SK-N-DZ (cell line): Measurements from ENCODE around the gene TMEM31.
"Not testable (repeated sequence)": the region's sequence is repeated elsewhere in the genome, so short reads cannot be mapped to it uniquely, and the experiment has no call there.

Experiments used
- DNase-seq: peaks from one replicate; pipeline ENCODE4 v3.0.0-alpha.2; 2015; ENCODE audit warnings: low spot score

Gene TMEM31

DNA sequence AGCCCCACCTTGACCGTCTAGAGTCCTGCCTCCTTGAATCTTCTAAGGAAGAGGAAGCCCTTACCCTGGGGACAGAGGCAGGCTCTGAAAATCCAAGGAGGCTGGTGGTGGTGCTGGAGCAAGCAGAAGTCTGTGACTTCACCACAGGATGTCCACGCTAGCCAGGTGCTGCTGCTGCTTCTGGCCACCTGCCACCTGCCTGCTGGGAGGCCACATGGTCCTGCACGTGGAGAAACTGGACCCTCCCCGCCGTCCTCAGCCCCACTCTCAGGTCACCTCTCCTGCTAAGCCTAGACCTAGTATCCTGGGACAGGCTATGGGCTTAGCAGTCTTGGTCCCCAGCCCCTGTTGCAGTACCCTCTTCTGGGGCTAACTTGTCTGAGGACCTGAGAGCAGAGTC, 15.8 kb downstream of the TMEM31 start:
- DNase-seq = no peak

DNA sequence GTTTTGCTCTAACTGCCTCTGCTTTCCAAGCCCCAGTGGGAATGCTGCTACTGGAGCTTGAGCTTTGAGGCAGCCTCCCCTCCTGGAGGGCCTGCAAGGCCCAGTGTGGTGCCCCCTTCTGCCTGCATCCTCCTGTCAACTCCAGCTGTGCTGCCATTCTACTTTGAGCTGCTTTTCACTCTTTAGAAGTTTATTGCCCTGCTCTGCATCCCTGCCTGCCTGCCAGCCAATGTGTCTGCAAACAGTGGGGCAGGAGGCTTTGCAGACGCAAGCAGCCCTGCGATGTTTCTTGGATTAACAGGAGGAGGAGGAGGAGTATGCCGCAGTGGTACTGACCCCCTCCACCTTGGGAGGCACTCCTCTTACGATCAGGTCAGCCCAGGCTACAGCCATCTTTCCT, 16.4 kb downstream of the TMEM31 start:
- DNase-seq = no peak

DNA sequence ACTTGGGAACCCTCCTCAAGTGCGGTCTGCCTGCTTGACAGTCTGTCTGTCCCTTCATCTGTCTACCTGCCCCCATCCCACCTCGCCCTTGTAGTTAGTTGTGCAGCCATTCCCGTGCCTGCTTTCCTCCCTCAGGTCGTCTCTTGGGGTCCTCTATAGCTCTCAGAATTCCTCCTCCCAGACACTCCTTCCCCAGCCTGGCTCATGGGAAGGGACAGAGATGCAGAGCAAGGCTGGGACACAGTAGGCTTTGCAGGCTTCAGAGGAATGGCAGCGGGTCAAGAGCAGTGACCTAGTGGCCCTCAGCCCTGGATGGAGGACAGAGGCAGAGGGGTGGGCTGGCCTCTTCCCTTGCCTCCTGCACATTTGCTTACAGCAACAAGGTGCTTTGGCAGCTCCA, 18.3 kb downstream of the TMEM31 start:
- no peak for DNase-seq

DNA sequence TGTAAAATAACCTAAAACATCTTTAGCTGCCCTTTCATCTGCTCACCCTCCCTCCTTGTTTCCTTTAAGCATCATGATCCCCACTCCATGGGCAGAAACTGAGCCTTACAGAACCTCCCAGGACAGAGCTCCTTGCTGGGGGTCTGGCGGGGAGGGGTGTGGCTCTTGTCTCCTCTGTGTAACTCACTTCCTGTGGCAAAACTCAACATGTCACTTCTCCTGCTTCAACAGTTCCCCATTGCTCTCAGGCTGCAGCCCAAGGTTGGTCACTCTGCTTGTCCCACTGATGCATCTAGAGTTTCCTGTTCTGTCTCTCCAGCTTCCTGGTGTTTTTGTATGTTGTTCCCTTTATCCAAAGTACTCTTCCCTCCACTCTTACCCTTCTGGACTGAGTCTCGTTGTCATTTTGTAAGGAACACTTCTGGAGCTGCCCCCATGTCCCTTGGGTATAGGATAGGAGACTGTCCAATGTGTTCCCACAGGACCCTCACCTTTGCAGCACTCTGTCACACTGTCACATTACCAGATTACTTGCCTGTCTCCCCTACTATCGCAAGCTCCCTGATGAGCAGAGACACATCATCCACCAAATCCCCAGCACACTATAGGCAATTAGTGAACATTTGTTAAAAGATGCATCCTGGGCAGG, 19.6 kb downstream of the TMEM31 start:
- no peak for DNase-seq

GRCh38 chrX:103730796-103731493, 20.2 kb downstream of the TMEM31 start:
- peak; percentile 82 for DNase-seq

GRCh38 chrX:103733017-103733416, 22.3 kb downstream of the TMEM31 start:
- DNase-seq = no peak

- DNase-seq = peak; percentile 67
These were observed 23.5 kb downstream of the TMEM31 start for GRCh38 chrX:103734125-103734760.

- DNase-seq = no peak
These were observed 27.0 kb downstream of the TMEM31 start for GRCh38 chrX:103737696-103738095.

DNA sequence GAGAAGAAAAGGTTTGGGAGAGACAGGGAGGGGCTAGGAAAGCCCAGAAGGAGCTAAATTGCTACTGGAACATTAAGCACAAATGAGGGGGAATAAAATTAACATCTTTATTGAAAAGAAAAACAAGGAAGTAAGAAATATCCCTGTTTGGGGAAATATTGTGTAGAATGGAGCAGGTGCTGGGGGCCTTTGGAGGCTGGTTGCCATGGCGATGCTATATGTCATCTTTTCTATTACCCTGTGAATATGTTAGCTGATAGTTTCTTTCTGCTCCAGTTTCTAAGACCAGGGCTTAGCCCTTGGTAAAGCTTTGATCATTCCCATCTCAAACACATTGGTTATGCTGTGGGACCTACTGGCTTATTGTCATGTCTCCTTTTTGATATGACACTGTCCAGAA, 28.7 kb downstream of the TMEM31 start:
- DNase-seq = peak; percentile 24

- no peak for DNase-seq
These were observed 31.2 kb downstream of the TMEM31 start for GRCh38 chrX:103741879-103742278.

DNA sequence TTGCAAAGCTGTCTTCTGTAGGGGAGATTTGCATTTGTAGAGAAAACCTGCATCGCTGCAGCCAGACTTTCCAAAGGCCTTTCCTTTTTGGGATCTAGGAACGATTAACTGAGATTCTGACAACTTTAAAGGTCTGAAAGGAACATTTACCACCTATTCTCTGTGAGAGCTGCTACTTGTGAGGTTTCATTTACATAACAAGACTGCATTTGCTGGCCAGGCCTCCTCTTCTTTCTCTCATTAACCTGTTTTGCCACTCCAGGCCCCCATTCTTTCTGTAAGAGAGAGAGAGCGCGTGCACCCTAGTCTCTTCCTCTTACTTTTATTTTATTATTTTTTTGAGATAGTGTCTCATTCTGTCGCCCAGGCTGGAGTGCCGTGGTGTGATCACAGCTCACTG, 31.6 kb downstream of the TMEM31 start:
- no peak for DNase-seq

DNA sequence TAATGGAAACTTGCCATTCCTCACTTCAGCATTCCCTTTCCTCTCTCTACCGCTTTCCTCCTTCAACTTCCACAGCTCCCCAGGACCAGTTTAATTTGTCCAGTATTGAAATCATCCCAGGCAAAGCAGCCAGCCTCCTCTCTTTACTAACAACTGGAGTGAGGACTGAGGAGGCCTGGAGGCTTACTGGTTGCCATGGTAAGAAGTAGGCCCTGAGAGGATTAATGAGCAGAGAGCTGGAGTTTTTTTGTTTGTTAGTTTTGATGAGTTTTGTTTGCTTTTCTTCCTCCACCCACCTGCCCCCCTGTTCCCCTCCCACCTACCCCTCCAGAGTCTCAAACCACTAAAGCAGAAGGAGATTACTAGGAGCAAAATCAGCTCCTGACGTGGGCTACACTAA, 36.5 kb downstream of the TMEM31 start:
- no peak for DNase-seq

- DNase-seq = peak; percentile 52
These were observed 43.7 kb downstream of the TMEM31 start for GRCh38 chrX:103754401-103754800.

DNA sequence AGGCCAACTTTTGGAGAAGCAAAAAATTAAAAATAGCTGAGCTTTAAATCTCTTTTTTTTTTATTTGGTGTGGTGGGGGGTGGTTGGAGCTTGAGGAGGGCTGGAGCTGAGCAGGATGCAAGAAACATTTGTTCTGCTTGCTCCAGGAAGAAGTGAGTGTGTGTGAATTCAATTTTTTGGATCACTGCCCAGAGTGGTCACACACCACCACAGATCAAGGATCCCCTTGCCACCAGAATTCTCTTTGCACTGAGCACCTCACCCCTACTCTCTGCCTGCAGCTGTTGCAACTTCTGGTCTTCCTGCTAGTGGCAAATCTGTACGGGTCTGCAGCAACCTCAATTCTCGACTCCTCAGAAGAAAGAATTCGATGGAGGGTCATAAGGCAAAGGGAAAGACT, 46.0 kb downstream of the TMEM31 start:
- no peak for DNase-seq

DNA sequence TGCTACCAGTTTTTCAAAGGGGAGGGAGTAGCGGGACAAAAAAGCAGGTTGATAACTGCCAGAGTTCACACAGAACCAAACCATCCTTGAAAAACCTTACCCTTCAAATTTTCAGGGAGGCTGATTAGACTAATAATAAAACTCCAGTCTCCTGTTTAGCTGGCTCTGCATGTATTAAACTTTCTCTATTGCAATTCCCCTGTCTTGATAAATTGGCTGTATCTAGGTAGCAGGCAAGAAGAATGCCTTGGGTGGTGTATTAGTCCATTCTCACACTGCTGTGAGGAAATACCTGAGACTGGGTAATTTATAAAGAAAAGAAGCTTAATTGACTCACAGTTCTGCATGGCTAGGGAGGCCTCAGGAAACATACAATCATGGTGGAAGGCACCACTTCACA, 47.8 kb downstream of the TMEM31 start:
- DNase-seq = no peak

- not testable (repeated sequence) for DNase-seq
These were observed 52.8 kb downstream of the TMEM31 start for GRCh38 chrX:103763541-103763940.
